HL-60 (cell line): ENCODE measurements around the gene DPAGT1.
"Not testable (repeated sequence)": the region's sequence is repeated elsewhere in the genome, so short reads cannot be mapped to it uniquely, and the experiment has no call there.

Experiments
- DNase-seq, 2 experiments: peaks; one replicate each; pipeline ENCODE4 v3.0.0-alpha.2; 2010 to 2020; ENCODE audit warnings: low read depth in 1 of 2, low spot score in 1 of 2
- H3K27ac ChIP-seq: fragments of 250-450 bp; sonication (Bioruptor Pico); replicated peaks from 2 replicates; pipeline ENCODE4 v1.5.1; 2020; ENCODE audit warnings: mild to moderate bottlenecking, moderate library complexity
- H3K27me3 ChIP-seq: fragments of 250-450 bp; sonication (Bioruptor Pico); 2 replicates; pipeline ENCODE4 v1.5.1; 2021; ENCODE audit warnings: mild to moderate bottlenecking, moderate library complexity; ENCODE audit not compliant: insufficient read depth, poor library complexity, severe bottlenecking
- H3K4me3 ChIP-seq: replicated peaks from 2 replicates; pipeline ENCODE4 v1.5.1; 2011; ENCODE audit warnings: mild to moderate bottlenecking, control low read depth, low read length; ENCODE audit not compliant: insufficient read depth
- CTCF ChIP-seq: IDR thresholded peaks from one replicate; pipeline ENCODE4 v1.5.1; 2011; ENCODE audit warnings: low read length, control low read depth, inconsistent platforms; ENCODE audit not compliant: insufficient read depth
- GABPA ChIP-seq: IDR thresholded peaks from 2 replicates; pipeline ENCODE4 v1.6.1; 2012; ENCODE audit warnings: low read depth
- POLR2AphosphoS5 ChIP-seq: IDR thresholded peaks from 2 replicates; pipeline ENCODE4 v1.6.1; 2012; ENCODE audit warnings: low read depth
- REST ChIP-seq: IDR thresholded peaks from 2 replicates; pipeline ENCODE4 v1.6.1; 2012; ENCODE audit warnings: low read depth; ENCODE audit not compliant: insufficient replicate concordance
- SPI1 ChIP-seq: IDR thresholded peaks from 2 replicates; pipeline ENCODE4 v1.6.1; 2012; ENCODE audit warnings: low read depth, mild to moderate bottlenecking, borderline replicate concordance

Gene DPAGT1

GRCh38 chr11:119145551-119145950 lies 43.9 kb upstream of the DPAGT1 start:
- H3K27me3 ChIP-seq = peaks cover 29% of the 10 kb centered on the region
- TF ChIP-seq POLR2AphosphoS5 (no peak), SPI1 (no peak), REST (no peak), CTCF (no peak), GABPA (no peak)
- no peak overlapping the region for H3K27ac ChIP-seq
- no peak for DNase-seq
- H3K4me3 ChIP-seq = no peak overlapping the region

GRCh38 chr11:119144825-119145486 lies 43.3 kb upstream of the DPAGT1 start:
- peak; percentile 41 to 69 for DNase-seq
- Histone ChIP-seq H3K4me3 (no peak overlapping the region), H3K27ac (no peak overlapping the region), H3K27me3 (peaks cover 23% of the 10 kb centered on the region)
- TF ChIP-seq CTCF = peak; percentile 41
- no peak for TF ChIP-seq GABPA

- not testable (repeated sequence) for H3K27me3 ChIP-seq, DNase-seq, H3K4me3 ChIP-seq, H3K27ac ChIP-seq
These were observed 37.6 kb upstream of the DPAGT1 start for GRCh38 chr11:119139276-119139675.

GRCh38 chr11:119134389-119134978 lies 32.8 kb upstream of the DPAGT1 start:
- no peak overlapping the region for H3K27ac ChIP-seq
- TF ChIP-seq POLR2AphosphoS5 (no peak), SPI1 (peak; percentile 82), CTCF (peak; percentile 97), GABPA (no peak)
- H3K4me3 ChIP-seq = no peak overlapping the region
- peak in 1 of 2 experiments; percentile 68 for DNase-seq
- no peaks in the 10 kb centered on the region for H3K27me3 ChIP-seq

GRCh38 chr11:119130662-119131061 lies 29.0 kb upstream of the DPAGT1 start:
- Histone ChIP-seq H3K4me3 (no peak overlapping the region), H3K27me3 (no peaks in the 10 kb centered on the region), H3K27ac (no peak overlapping the region)
- no peak for DNase-seq
- no peak for TF ChIP-seq GABPA
- no peak for TF ChIP-seq POLR2AphosphoS5
- no peak for TF ChIP-seq SPI1
- no peak for TF ChIP-seq REST
- TF ChIP-seq CTCF = no peak
